Dendritic cell treated with granulocyte-macrophage colony-stimulating factor and Interleukin-4, amounts not matched to agents 40 ng/mL and 50 ng/mL, for 4 days (primary cell): ENCODE results near the gene NOVA2.

ENCODE experiments used
- H3K27ac Mint-ChIP-seq: one replicate; pipeline ENCODE4 v1.8.0; 2022; ENCODE audit warnings: mild to moderate bottlenecking, mixed read lengths
- H3K27me3 Mint-ChIP-seq: one replicate; pipeline ENCODE4 v1.8.0; 2022; ENCODE audit warnings: mild to moderate bottlenecking, mixed read lengths
- H3K36me3 Mint-ChIP-seq: one replicate; pipeline ENCODE4 v1.8.0; 2022; ENCODE audit warnings: low read depth, mixed read lengths
- H3K4me1 Mint-ChIP-seq: one replicate; pipeline ENCODE4 v1.8.0; 2022; ENCODE audit warnings: low read depth, mixed read lengths
- H3K4me3 Mint-ChIP-seq: one replicate; pipeline ENCODE4 v1.8.0; 2022; ENCODE audit warnings: mild to moderate bottlenecking, moderate library complexity, mixed read lengths
- H3K9me3 Mint-ChIP-seq: one replicate; pipeline ENCODE4 v1.8.0; 2022; ENCODE audit warnings: mixed read lengths
- intact Hi-C: fragments of 100-400 bp; cut with micrococcal nuclease; formaldehyde crosslinking; loops from one replicate; pipeline ENCODE4 v1.15.0; 2022

The NOVA2 gene

DNA sequence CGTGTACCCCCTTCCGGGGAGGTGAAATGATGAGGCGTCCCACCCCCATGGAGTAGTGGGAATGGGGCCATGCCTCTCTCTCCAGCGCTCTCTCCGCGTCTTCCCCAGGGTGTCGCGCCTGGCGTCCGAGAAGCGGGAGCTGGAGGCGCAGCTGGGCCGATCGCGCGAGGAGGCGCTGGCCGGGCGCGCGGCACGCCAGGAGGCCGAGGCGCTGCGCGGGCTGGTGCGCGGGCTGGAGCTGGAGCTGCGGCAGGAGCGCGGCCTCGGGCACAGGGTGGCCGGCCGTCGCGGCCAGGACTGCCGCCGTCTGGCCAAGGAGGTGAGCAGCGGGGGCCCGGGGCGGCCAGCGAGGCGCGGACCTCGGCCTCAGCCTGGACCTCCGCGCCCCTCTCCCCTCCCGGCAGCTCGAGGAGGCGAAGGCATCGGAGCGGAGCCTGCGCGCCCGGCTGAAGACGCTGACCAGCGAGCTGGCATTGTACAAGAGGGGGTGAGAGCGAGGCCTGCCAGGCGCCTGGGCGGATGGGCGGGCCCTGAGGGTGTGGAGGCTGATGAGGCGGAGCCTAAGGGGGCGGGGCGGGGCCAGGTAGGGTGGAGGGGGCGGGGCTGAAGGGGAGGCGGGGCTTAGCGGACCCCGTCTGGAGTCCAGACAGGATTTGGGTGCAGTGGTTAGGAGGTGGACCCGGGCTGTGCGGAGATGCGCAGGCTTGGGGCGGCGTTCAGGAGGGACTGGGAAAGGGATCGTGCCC, 41.4 kb upstream of the NOVA2 start:
- Mint-ChIP-seq H3K4me1 (peaks cover 28% of the 10 kb centered on the region), H3K27ac (no peak overlapping the region), H3K9me3 (no peaks in the 10 kb centered on the region), H3K27me3 (peaks cover 37% of the 10 kb centered on the region), H3K36me3 (peaks cover 41% of the 10 kb centered on the region), H3K4me3 (peak overlapping the region; percentile 65)
- intact Hi-C loops = no loop called here

DNA sequence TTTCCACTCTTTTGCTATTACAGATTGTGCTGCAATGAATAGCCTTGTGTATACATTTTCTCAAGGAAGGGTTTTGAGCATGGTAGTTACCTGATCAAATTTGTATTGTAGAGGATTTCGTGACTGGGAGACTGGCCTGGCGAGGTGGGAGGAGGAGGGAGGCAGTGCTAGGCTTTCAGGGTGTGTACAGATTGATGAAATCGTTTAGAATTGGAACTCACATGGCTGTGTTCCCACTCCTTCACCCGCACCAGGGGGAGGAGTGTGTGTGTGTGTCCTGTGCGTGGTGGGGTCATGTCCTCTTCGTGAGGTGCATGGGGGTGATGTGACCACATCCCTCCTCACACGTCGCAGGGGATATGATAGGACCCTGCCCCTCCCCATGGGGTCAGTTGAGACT, 40.9 kb upstream of the NOVA2 start:
- H3K27me3 Mint-ChIP-seq = peaks cover 35% of the 10 kb centered on the region
- no peak overlapping the region for H3K27ac Mint-ChIP-seq
- H3K4me3 Mint-ChIP-seq = peak overlapping the region; percentile 63

DNA sequence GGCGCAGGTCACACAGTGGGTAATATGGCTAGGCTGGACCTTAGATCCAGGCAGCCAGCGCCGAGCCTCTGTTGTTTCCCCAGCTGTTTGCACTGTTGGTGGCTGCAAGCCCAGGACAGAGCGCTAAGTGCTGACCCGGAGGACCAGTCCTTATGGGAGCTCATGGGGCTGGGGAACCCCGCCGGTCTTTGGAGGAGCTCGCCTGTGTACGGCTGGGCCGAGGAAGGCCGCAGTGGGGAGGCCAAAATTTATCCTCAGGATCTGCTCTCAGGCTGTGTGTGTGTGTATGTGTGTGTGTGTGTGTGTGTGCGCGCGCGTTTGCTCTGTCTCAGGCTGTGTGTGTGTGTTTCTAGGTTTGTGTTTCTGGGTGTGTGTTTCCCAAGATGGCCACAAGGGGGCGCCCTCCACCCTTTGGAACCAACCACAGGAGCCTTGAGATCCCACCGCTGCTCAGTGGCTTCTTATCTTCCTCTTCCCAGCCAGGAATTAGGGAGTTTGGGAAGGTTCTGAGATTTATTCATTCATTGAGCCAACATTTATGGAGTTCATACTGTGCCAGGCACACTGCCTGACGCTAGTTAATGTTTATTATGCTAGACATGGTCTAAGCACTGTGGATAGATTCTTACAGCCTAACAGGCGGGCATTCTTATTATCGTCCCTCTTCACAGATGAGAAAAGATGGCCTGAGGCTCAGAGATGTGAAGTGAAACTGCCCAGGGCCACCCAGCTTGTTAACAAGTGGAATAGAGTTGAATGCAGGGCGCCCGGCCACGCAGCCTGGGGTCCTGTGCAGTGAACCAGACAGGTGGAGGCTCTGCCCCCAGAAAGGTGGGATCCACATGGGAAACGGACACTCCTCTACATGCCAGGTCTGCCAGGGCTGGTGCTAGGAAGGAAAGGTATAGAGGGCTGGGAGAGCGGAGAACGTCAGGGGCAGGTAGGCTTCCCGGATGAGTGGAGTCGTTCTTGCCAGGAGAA, 36.2 kb upstream of the NOVA2 start:
- H3K27ac Mint-ChIP-seq = no peak overlapping the region
- H3K9me3 Mint-ChIP-seq = no peaks in the 10 kb centered on the region
- intact Hi-C loops = no loop called here
- no peak overlapping the region for H3K4me3 Mint-ChIP-seq
- H3K27me3 Mint-ChIP-seq = peaks cover 17% of the 10 kb centered on the region
- H3K4me1 Mint-ChIP-seq = peaks cover 12% of the 10 kb centered on the region
- peaks cover 57% of the 10 kb centered on the region for H3K36me3 Mint-ChIP-seq

More for the DNA sequence above, 40.9 kb upstream of the NOVA2 start:
- peaks cover 46% of the 10 kb centered on the region for H3K36me3 Mint-ChIP-seq
- H3K9me3 Mint-ChIP-seq = no peaks in the 10 kb centered on the region
- intact Hi-C loops = no loop called here
- peaks cover 31% of the 10 kb centered on the region for H3K4me1 Mint-ChIP-seq

DNA sequence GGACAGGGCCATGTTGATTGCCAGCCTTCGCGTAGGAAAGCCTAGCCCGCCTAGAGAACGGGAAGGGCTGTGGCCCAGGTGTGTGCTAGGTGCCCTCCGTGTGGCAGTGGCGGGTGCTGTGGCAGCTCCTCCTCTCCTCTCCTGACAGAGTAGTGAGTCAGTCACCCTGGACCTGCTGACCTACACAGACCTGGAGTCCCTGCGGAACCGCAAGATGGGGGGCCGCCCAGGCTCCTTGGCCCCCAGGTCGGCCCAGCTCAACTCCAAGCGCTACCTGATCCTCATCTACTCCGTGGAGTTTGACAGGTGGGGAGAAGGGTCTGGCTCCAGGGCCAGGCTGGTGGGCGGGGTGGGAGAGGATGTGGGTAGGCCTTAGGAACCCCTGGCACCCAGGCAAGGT, 32.7 kb upstream of the NOVA2 start:
- Mint-ChIP-seq H3K4me3 (no peak overlapping the region), H3K36me3 (peaks cover 70% of the 10 kb centered on the region), H3K27ac (no peak overlapping the region), H3K27me3 (peaks cover under 1% of the 10 kb centered on the region), H3K9me3 (no peaks in the 10 kb centered on the region), H3K4me1 (peaks cover 5% of the 10 kb centered on the region)
- intact Hi-C loops = no loop called here

DNA sequence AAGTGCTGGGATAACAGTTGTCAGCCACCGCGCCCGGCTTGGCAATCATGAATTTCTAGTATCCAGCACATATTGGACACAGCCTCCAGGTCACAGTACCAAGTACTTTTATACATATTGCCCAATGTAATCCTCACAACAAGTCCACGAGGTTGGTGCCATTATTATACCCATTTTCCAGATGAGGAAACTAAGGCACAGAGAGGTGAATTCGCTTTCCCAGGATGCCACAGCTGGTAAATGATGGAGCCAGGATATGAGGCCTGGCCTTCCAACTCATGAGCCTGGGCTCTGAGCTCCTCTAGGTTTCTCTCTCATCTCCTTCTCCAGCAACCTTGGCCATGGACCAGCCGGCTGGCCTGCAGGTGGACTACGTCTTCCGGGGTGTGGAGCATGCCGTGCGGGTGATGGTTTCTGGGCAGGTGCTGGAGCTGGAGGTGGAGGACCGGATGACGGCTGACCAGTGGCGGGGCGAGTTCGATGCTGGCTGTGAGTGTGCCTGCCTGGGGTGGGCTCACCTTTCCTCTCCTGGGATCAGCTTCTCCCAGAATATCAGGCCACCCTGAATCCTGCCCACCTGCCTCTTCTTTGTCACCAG, 29.1 kb upstream of the NOVA2 start:
- intact Hi-C loops = no loop called here
- H3K4me3 Mint-ChIP-seq = no peak overlapping the region
- peaks cover 24% of the 10 kb centered on the region for H3K27me3 Mint-ChIP-seq
- H3K4me1 Mint-ChIP-seq = peaks cover 20% of the 10 kb centered on the region
- H3K36me3 Mint-ChIP-seq = peaks cover 35% of the 10 kb centered on the region
- no peaks in the 10 kb centered on the region for H3K9me3 Mint-ChIP-seq
- H3K27ac Mint-ChIP-seq = no peak overlapping the region

DNA sequence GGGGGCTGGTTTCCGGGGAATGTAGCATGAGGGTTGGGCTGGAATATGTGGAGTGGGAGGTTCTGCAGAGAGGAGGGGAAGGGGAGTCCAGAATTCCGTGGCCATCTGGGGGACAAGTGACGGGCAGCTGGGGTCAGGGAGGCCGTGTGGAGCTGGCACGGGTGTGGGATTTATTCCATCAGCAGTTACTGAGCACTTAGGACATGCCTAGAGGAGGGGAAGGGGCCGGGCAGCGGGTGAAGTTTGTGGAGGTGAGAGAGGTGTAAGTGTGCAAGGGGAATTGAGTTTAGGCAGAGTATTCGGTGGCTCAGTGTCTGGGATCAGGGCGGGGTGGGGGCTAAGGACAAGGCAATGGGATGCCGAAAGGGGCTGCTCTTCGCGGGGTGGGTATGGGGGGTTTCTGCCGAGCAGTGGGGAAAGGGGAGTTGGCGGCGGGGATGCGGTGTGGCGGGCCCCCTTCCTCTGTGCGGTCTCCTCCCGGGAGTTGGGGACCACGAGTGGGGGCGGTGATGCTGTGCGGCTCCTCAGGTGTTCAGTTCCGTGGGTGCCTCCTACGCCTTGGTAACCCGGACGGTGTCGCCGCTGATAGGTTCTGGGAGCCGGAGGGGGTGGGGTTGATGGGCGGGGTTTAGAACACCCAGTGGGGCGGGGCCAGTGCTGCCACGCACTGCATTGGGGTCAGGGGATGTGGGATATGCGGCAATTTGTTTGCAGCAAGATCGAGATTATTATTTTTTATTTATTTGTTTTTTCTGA, 27.0 kb upstream of the NOVA2 start:
- H3K36me3 Mint-ChIP-seq = peaks cover 29% of the 10 kb centered on the region
- no peaks in the 10 kb centered on the region for H3K9me3 Mint-ChIP-seq
- H3K4me3 Mint-ChIP-seq = peak overlapping the region; percentile 0
- H3K27ac Mint-ChIP-seq = peak overlapping the region; percentile 4
- H3K4me1 Mint-ChIP-seq = peaks cover 20% of the 10 kb centered on the region
- intact Hi-C loops = no loop called here
- peaks cover 24% of the 10 kb centered on the region for H3K27me3 Mint-ChIP-seq

DNA sequence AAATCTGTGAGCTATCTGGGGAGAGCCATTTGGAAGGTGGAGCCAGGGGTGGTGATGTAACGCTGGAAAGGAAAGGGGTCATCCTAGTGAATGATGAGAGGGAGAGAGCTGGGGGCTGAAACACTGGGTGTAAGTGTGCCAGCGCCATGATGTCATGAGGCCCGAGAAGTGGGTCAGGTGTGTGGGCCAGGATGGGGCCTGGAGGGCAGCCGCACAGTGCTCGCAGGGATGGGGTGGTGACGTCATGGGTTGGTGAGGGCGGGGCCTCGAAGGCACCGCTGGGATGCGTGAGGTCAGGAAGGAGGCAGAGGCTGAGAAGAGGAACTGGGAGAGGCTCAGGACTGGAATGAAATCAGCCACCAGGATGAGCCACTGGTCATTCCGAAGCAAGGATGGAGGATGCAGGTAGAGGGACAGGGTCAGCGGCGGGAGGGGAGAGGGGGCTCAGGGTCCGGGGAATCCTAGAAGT, 26.0 kb upstream of the NOVA2 start:
- Mint-ChIP-seq H3K27me3 (peaks cover 24% of the 10 kb centered on the region), H3K27ac (peak overlapping the region; percentile 15), H3K36me3 (peaks cover 29% of the 10 kb centered on the region), H3K4me3 (no peak overlapping the region), H3K9me3 (no peaks in the 10 kb centered on the region), H3K4me1 (peaks cover 20% of the 10 kb centered on the region)
- intact Hi-C loops = loop anchor here (5.0 to 10.0 kb wide), 2 partner anchors 95 to 267 kb away; partner anchors contain the start of genes FBXO46, MEIOSIN and MYPOP

DNA sequence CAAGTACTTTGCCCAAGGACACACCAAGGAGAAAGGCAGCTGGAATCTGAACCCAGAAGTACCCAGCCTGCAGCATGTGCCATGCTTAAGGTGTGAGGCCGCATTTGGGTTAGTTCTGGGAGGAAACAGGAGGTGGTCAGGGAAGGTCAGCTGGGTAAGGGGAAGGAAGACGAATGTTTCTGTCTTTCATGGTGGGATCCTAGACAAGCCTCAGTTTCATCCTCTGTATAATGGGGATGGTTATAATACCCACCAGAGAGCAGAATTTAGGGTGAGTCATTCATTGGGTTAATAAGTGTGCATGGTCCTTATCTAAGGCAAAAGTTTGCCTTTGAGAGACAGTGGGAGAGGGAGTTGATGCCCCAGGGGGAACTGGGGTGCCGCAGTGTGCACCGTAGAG, 25.2 kb upstream of the NOVA2 start:
- intact Hi-C loops = loop anchor here (5.0 to 10.0 kb wide), 2 partner anchors 94 to 267 kb away; partner anchors contain the start of genes FBXO46, MEIOSIN and MYPOP

DNA sequence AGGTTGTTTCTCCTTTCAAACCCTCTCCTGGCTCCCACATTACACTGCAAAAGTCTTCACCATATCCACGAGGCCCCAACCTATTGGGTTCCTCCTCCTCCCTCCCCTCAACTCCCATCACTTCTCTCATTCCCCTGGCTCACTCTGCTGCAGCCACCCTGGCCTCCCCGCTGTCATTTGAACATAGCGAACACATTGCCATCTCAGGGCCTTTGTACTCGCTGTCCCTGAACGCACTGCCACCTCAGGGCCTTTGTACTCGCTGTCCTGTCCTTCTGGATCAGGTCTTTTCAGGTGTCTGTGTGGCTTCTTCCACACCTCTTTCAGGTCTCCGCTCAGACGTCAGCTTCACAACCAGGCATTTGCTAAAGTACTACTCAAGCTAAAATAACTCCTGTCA, 23.3 kb upstream of the NOVA2 start:
- Mint-ChIP-seq H3K4me3 (no peak overlapping the region), H3K27ac (peak overlapping the region; percentile 27)
- intact Hi-C loops = loop anchor here (5.0 to 10.0 kb wide), 2 partner anchors 92 to 265 kb away; partner anchors contain the start of genes FBXO46, MEIOSIN and MYPOP

More for the DNA sequence above, 25.2 kb upstream of the NOVA2 start:
- H3K9me3 Mint-ChIP-seq = no peaks in the 10 kb centered on the region
- H3K27me3 Mint-ChIP-seq = peaks cover 24% of the 10 kb centered on the region
- no peak overlapping the region for H3K4me3 Mint-ChIP-seq
- H3K36me3 Mint-ChIP-seq = peaks cover 24% of the 10 kb centered on the region
- H3K4me1 Mint-ChIP-seq = peaks cover 20% of the 10 kb centered on the region
- no peak overlapping the region for H3K27ac Mint-ChIP-seq

DNA sequence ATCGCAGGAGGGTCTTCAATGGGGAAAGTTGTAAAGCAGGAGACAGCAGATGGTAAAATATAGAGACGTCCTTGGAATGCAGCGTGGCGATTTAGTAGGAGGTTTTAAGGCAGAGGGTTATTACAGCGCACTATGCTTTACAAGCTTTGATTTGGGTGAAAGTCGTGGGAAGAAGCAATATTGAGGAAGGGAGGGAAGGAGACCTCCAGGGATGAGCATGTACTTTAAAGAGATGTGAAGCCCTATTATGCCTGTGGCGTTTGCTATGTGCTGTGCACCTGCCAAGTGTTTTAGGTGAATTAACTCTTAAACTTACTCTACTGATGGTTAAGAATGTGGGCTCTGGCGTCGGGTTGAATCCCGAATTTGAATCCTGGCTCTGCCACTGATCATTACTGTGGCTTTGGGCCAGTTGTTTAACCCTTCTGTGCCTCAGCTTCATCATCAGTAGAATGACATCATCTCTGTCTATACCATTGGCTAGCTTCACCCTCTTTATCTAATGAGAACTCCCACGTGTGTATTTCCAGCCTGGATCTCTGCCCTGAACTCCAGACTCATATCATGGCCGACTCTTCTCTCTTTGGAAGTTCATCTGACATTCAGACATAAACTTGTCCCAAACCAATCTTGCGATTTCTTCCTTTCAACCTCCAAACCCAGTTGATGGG, 22.2 kb upstream of the NOVA2 start:
- Mint-ChIP-seq H3K27me3 (peaks cover 20% of the 10 kb centered on the region), H3K36me3 (peaks cover 11% of the 10 kb centered on the region), H3K4me3 (no peak overlapping the region), H3K9me3 (no peaks in the 10 kb centered on the region), H3K4me1 (peaks cover 19% of the 10 kb centered on the region), H3K27ac (no peak overlapping the region)
- intact Hi-C loops = loop anchor here (1.0 to 10.0 kb wide), 3 partner anchors 91 to 264 kb away; partner anchors contain the start of genes FBXO46, MEIOSIN, MYPOP and SYMPK

More for the DNA sequence above, 23.3 kb upstream of the NOVA2 start:
- peaks cover 11% of the 10 kb centered on the region for H3K36me3 Mint-ChIP-seq
- H3K27me3 Mint-ChIP-seq = peaks cover 24% of the 10 kb centered on the region
- H3K9me3 Mint-ChIP-seq = no peaks in the 10 kb centered on the region
- peaks cover 20% of the 10 kb centered on the region for H3K4me1 Mint-ChIP-seq

DNA sequence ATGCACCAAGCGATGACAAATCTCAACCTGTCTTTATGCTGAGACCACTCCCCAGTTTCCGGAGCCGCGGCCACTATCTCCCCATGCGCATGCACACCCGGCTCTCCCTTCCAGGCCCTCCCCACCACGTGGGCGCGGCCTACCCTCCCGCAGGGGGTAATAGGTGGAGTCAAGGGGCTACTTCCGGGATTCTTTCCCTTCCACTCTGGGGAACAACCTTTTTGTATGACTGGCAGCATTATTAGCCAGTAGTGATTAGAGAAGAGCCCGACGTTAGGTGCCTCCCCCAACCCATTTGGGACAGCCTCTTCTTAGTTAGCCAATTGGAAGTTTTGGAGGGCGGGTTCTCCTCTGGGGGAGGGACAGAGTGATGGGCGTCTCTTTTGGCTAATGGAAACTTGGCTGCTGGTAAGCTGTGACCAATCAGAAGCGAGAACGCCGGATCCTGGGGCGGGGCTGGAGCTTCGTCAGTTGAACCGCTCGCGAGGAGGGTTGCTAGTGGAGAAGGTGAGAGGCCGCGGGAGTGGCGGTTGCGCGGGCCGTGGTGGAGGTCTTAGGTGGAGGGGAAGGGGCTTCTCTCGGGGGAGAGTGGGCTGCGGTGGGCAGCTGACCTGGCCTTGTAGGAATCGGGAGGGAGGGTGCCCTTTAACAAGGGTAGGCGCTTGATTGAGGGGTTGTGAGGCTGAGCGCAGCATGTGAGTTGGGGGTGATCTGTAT, 21.5 kb upstream of the NOVA2 start, which contains the start of gene CCDC61:
CCDC61 (plus strand) TSS at position 470 of the 717 bp plus-strand sequence. CDS start 7,552 bp downstream, outside the sequence.
- Mint-ChIP-seq H3K4me3 (no peak within 1 kb of the TSS), H3K4me1 (peaks cover 12% of the 10 kb centered on the region), H3K27me3 (peaks cover 17% of the 10 kb centered on the region), H3K9me3 (no peaks in the 10 kb centered on the region), H3K36me3 (peaks cover 11% of the 10 kb centered on the region), H3K27ac (no peak within 1 kb of the TSS)
- intact Hi-C loops = loop anchor here (1.0 to 10.0 kb wide), 3 partner anchors 90 to 263 kb away; partner anchors contain the start of genes FBXO46, MEIOSIN, MYPOP and SYMPK
